Central memory CD8-positive, alpha-beta T cell (primary cell): ENCODE data around the gene FBXL16.

Experiments used
- ATAC-seq: fragments of 150-1000 bp; cut with Tn5 transposase; replicated peaks from 2 replicates; pipeline ENCODE4 v1.10.0; 2022; ENCODE audit warnings: mild to moderate bottlenecking, moderate FRiP score, moderate number of reproducible peaks; ENCODE audit not compliant: poor library complexity, severe bottlenecking; ENCODE audit errors: extremely low read depth
- DNase-seq, 2 donors: peaks; one replicate each; pipeline ENCODE4 v3.0.0; 2021; ENCODE audit warnings: low spot score in 2 of 2
- H3K27ac Mint-ChIP-seq: one replicate; pipeline ENCODE4 v1.8.0; 2022; ENCODE audit warnings: low read depth, mild to moderate bottlenecking, moderate library complexity, mixed read lengths
- H3K27me3 Mint-ChIP-seq: one replicate; pipeline ENCODE4 v1.8.0; 2022; ENCODE audit warnings: mixed read lengths
- H3K36me3 Mint-ChIP-seq: one replicate; pipeline ENCODE4 v1.8.0; 2022; ENCODE audit warnings: mild to moderate bottlenecking, moderate library complexity, mixed read lengths; ENCODE audit not compliant: insufficient read depth
- H3K4me1 Mint-ChIP-seq: one replicate; pipeline ENCODE4 v1.8.0; 2022; ENCODE audit warnings: mixed read lengths
- H3K4me3 Mint-ChIP-seq: one replicate; pipeline ENCODE4 v1.8.0; 2022; ENCODE audit warnings: mild to moderate bottlenecking, moderate library complexity, mixed read lengths
- H3K9me3 Mint-ChIP-seq: one replicate; pipeline ENCODE4 v1.8.0; 2022; ENCODE audit warnings: mixed read lengths

The FBXL16 gene

GRCh38 chr16:683396-684070 is 22.1 kb downstream of the FBXL16 start:
- peaks cover 25% of the 10 kb centered on the region for H3K36me3 Mint-ChIP-seq
- DNase-seq (no peak), ATAC-seq (no peak)
- no peaks in the 10 kb centered on the region for H3K27me3 Mint-ChIP-seq
- H3K4me1 Mint-ChIP-seq, result peaks cover 32% of the 10 kb centered on the region
- H3K4me3 Mint-ChIP-seq, result peak overlapping the region; percentile 73
- no peak overlapping the region for H3K27ac Mint-ChIP-seq
- H3K9me3 Mint-ChIP-seq, result no peaks in the 10 kb centered on the region

GRCh38 chr16:682493-683395 is 22.9 kb downstream of the FBXL16 start:
- H3K4me1 Mint-ChIP-seq, result peaks cover 32% of the 10 kb centered on the region
- no peaks in the 10 kb centered on the region for H3K9me3 Mint-ChIP-seq
- H3K4me3 Mint-ChIP-seq, result peak overlapping the region; percentile 73
- peaks cover 28% of the 10 kb centered on the region for H3K36me3 Mint-ChIP-seq
- H3K27ac Mint-ChIP-seq, result no peak overlapping the region
- DNase-seq (no peak), ATAC-seq (no peak)
- no peaks in the 10 kb centered on the region for H3K27me3 Mint-ChIP-seq

GRCh38 chr16:681746-682427 is 23.7 kb downstream of the FBXL16 start:
- peaks cover 32% of the 10 kb centered on the region for H3K4me1 Mint-ChIP-seq
- DNase-seq (no peak), ATAC-seq (no peak)
- H3K27ac Mint-ChIP-seq, result no peak overlapping the region
- H3K27me3 Mint-ChIP-seq, result no peaks in the 10 kb centered on the region
- H3K36me3 Mint-ChIP-seq, result peaks cover 28% of the 10 kb centered on the region
- H3K9me3 Mint-ChIP-seq, result no peaks in the 10 kb centered on the region
- peak overlapping the region; percentile 73 for H3K4me3 Mint-ChIP-seq

GRCh38 chr16:680967-681745 is 24.4 kb downstream of the FBXL16 start:
- no peaks in the 10 kb centered on the region for H3K27me3 Mint-ChIP-seq
- peak overlapping the region; percentile 73 for H3K4me3 Mint-ChIP-seq
- H3K9me3 Mint-ChIP-seq, result no peaks in the 10 kb centered on the region
- H3K4me1 Mint-ChIP-seq, result peaks cover 32% of the 10 kb centered on the region
- no peak for ATAC-seq
- no peak overlapping the region for H3K27ac Mint-ChIP-seq
- DNase-seq, result no peak
- H3K36me3 Mint-ChIP-seq, result peaks cover 27% of the 10 kb centered on the region

- Mint-ChIP-seq H3K36me3 (peaks cover 26% of the 10 kb centered on the region), H3K27me3 (no peaks in the 10 kb centered on the region), H3K9me3 (no peaks in the 10 kb centered on the region), H3K4me3 (peak overlapping the region; percentile 73), H3K4me1 (peaks cover 32% of the 10 kb centered on the region), H3K27ac (no peak overlapping the region)
- ATAC-seq (no peak), DNase-seq (no peak)
Observed at GRCh38 chr16:680625-680945, 25.0 kb downstream of the FBXL16 start.

- H3K4me3 Mint-ChIP-seq, result peak within 1 kb of the TSS; percentile 73
- H3K27ac Mint-ChIP-seq, result no peak within 1 kb of the TSS
- peaks cover 27% of the 10 kb centered on the region for H3K36me3 Mint-ChIP-seq
- H3K9me3 Mint-ChIP-seq, result no peaks in the 10 kb centered on the region
- ATAC-seq (peak; percentile 38), DNase-seq (peak; percentile 69 to 70)
- no peaks in the 10 kb centered on the region for H3K27me3 Mint-ChIP-seq
- peaks cover 32% of the 10 kb centered on the region for H3K4me1 Mint-ChIP-seq
Observed at GRCh38 chr16:679814-680624, 25.6 kb downstream of the FBXL16 start, which contains the start of gene STUB1. Gene STUB1 (plus strand): TSS chr16:680410. CDS start chr16:680526, 116 bp downstream.

- H3K9me3 Mint-ChIP-seq, result no peaks in the 10 kb centered on the region
- no peak overlapping the region for H3K27ac Mint-ChIP-seq
- no peaks in the 10 kb centered on the region for H3K27me3 Mint-ChIP-seq
- H3K4me1 Mint-ChIP-seq, result peaks cover 26% of the 10 kb centered on the region
- ATAC-seq (peak; percentile 9), DNase-seq (no peak)
- peaks cover 25% of the 10 kb centered on the region for H3K36me3 Mint-ChIP-seq
- peak overlapping the region; percentile 73 for H3K4me3 Mint-ChIP-seq
Observed at GRCh38 chr16:678858-679813, 26.5 kb downstream of the FBXL16 start.

GRCh38 chr16:678209-678857 is 27.3 kb downstream of the FBXL16 start:
- no peak for DNase-seq
- no peak for ATAC-seq
- Mint-ChIP-seq H3K4me1 (peaks cover 26% of the 10 kb centered on the region), H3K27ac (no peak overlapping the region), H3K9me3 (no peaks in the 10 kb centered on the region), H3K27me3 (no peaks in the 10 kb centered on the region), H3K36me3 (peaks cover 24% of the 10 kb centered on the region), H3K4me3 (no peak overlapping the region)

GRCh38 chr16:677316-678190 is 28.0 kb downstream of the FBXL16 start:
- no peaks in the 10 kb centered on the region for H3K27me3 Mint-ChIP-seq
- no peak overlapping the region for H3K4me3 Mint-ChIP-seq
- no peaks in the 10 kb centered on the region for H3K9me3 Mint-ChIP-seq
- H3K27ac Mint-ChIP-seq, result no peak overlapping the region
- ATAC-seq (no peak), DNase-seq (no peak)
- peaks cover 24% of the 10 kb centered on the region for H3K4me1 Mint-ChIP-seq
- peaks cover 23% of the 10 kb centered on the region for H3K36me3 Mint-ChIP-seq

- H3K9me3 Mint-ChIP-seq, result no peaks in the 10 kb centered on the region
- H3K36me3 Mint-ChIP-seq, result peaks cover 16% of the 10 kb centered on the region
- DNase-seq, result no peak
- peaks cover 19% of the 10 kb centered on the region for H3K4me1 Mint-ChIP-seq
- ATAC-seq, result no peak
- no peaks in the 10 kb centered on the region for H3K27me3 Mint-ChIP-seq
- no peak overlapping the region for H3K27ac Mint-ChIP-seq
- H3K4me3 Mint-ChIP-seq, result no peak overlapping the region
Observed at GRCh38 chr16:676913-677312, 28.7 kb downstream of the FBXL16 start.
